Spleen (tissue), 13 donors: ENCODE measurements around the gene SPAAR. TPM values are rescaled to one million over a fixed set of nuclear protein-coding genes. Genes with fewer than 3 reads are reported as not detected.

Experiments used
- DNase-seq: peaks from one replicate; pipeline ENCODE4 v3.0.0-alpha.2; 2020
- H3K27ac ChIP-seq, 8 donors: fragments of 200-600 bp; sonication (generic) in 7 of 8; 1 replicate in 4 of 8; 2 replicates in 4 of 8; pipeline versions ENCODE4 v1.5.0 to v1.8.0; 2016 to 2021; ENCODE audit warnings: inconsistent platforms in 4 of 8, mild to moderate bottlenecking in 4 of 8, moderate library complexity in 1 of 8
- H3K27me3 ChIP-seq, 7 donors: fragments of 200-600 bp; sonication (generic) in 6 of 7; replicated peaks in 1 of 7; 1 replicate in 4 of 7; 2 replicates in 3 of 7; pipeline versions ENCODE4 v1.5.0 to v1.8.0; 2016 to 2021; ENCODE audit warnings: inconsistent platforms in 3 of 7, mild to moderate bottlenecking in 1 of 7
- H3K36me3 ChIP-seq, 6 donors: fragments of 200-600 bp; sonication (generic) in 5 of 6; 1 replicate in 4 of 6; 2 replicates in 2 of 6; pipeline versions ENCODE4 v1.5.0 to v1.8.0; 2016 to 2021; ENCODE audit warnings: inconsistent platforms in 2 of 6
- H3K4me1 ChIP-seq, 6 donors: fragments of 200-600 bp; sonication (generic) in 5 of 6; 1 replicate in 3 of 6; 2 replicates in 3 of 6; pipeline versions ENCODE4 v1.5.0 to v1.8.0; 2016 to 2021; ENCODE audit warnings: inconsistent platforms in 3 of 6
- H3K4me3 ChIP-seq, 8 donors: fragments of 200-600 bp; sonication (generic) in 7 of 8; 1 replicate in 4 of 8; 2 replicates in 4 of 8; pipeline versions ENCODE4 v1.5.0 to v1.8.0; 2016 to 2021; ENCODE audit warnings: inconsistent platforms in 4 of 8, mild to moderate bottlenecking in 4 of 8, moderate library complexity in 2 of 8
- H3K9me3 ChIP-seq, 8 donors: fragments of 200-600 bp; sonication (generic) in 7 of 8; 1 replicate in 4 of 8; 2 replicates in 4 of 8; pipeline versions ENCODE4 v1.5.0 to v1.8.0; 2016 to 2021; ENCODE audit warnings: inconsistent platforms in 4 of 8
- CTCF ChIP-seq, 11 experiments: fragments of 200-600 bp in 7 of 11; fragments of 450-650 bp in 4 of 11; sonication (generic) in 4 of 11; IDR thresholded peaks in 8 of 11; conservative IDR thresholded peaks in 3 of 11; 1 replicate in 7 of 11; 2 replicates in 4 of 11; pipeline versions ENCODE4 v1.4.0 to v1.8.0; 2016 to 2021; ENCODE audit warnings: antibody characterized with exemption in 11 of 11, inconsistent platforms in 4 of 11, mild to moderate bottlenecking in 1 of 11
- POLR2A ChIP-seq, 3 donors: fragments of 450-650 bp; IDR thresholded peaks; one replicate each; pipeline ENCODE4 v1.5.1; 2017; ENCODE audit warnings: antibody characterized with exemption in 3 of 3, mild to moderate bottlenecking in 1 of 3
- POLR2AphosphoS5 ChIP-seq, 3 donors: sonication (generic); formaldehyde crosslinking; IDR thresholded peaks; one replicate each; pipeline ENCODE4 v1.5.1; 2017; ENCODE audit warnings: antibody characterized with exemption in 3 of 3
- WGBS, 5 donors: extraction: QIAGEN DNeasy Blood & Tissue Kit in 3 of 5; methylation state at CpG; one replicate each; pipeline versions ENCODE4 v1.1.5 to v1.1.7; 2013 to 2018; 5-methylcytosine and 5-hydroxymethylcytosine counted together
- intact Hi-C: fragments of 100-400 bp; cut with DNase I; formaldehyde crosslinking; loops from one replicate; pipeline ENCODE4 v1.15.0; 2023; ENCODE audit warnings: low total_unique reads
- long read RNA-seq, 2 donors: transcript quantifications; one replicate each; lab custom pipeline, GENCODE V29; 2026
- polyA plus RNA-seq, 3 donors: library from polyadenylated mRNA; stranded (reverse); fragments of 200-250 nt; gene quantifications; one replicate each; pipeline ENCODE4 v1.2.1, GENCODE V29; 2013
- total RNA-seq, 7 donors: library from RNA; depleted of rRNA in 3 of 7; stranded (reverse); fragments of >200 nt in 3 of 7; fragmentation: NEBNext Ultra II Directional in 4 of 7; extraction: Animal tissue kit (Norgen Biotek cat#: 25700) in 4 of 7; gene quantifications; one replicate each; pipeline versions ENCODE4 v1.1.0 to v1.2.1, GENCODE V29; 2016 to 2021
- donor health status: healthy with polysubstance abuse.
- donor health status: DM: no; HTN: no; CAD: no; lungs with moderate emphysema.
- donor health status: DM: no; HTN: no; CAD: no.
- donor health status: Bipolar disorder and iron deficiency.
- donor health status: healthy.
- donor health status: DM: no; HTN: no; CAD: no.
- donor health status: DM: yes; HTN: yes; CAD: no.

Gene SPAAR
- total RNA-seq: 1 to 10 TPM in 5 of 7 donors, under 1 TPM in 2; 0.68 to 3.8 (median 1.6) TPM
- 1 to 10 TPM in 1 of 3 donors, under 1 TPM in 2; 0.46 to 1.9 (median 0.63) TPM for polyA plus RNA-seq
- long read RNA-seq, donor 1: 0 reads
- long read RNA-seq, donor 2, partial matches to known transcripts: 0 of 1 reads
- long read RNA-seq, donor 2, other reads (novel, unspliced or antisense): 0 of 1 reads

- H3K27me3 ChIP-seq: no peaks in the 10 kb centered on the region
- H3K4me3 ChIP-seq: no peak within 1 kb of the TSS
- peaks cover 52 to 90% (median 80%) of the 10 kb centered on the region in 6 donors for H3K4me1 ChIP-seq
- no peak for DNase-seq
- H3K27ac ChIP-seq: peak within 1 kb of the TSS; percentile 60 to 82 (median 78)
- WGBS, 5 donors: 63 to 85% (median 81%) methylated on average over 11 of the region's 11 CpGs
- TF ChIP-seq POLR2AphosphoS5 (IDR thresholded peaks at IDR 0.05): no peak
- TF ChIP-seq CTCF (IDR thresholded peaks at IDR 0.05 in 8 of 11, conservative IDR thresholded peaks at IDR 0.05 in 3 of 11): no peak
- no peak for TF ChIP-seq POLR2A (IDR thresholded peaks at IDR 0.05)
- H3K36me3 ChIP-seq: no peaks in the 10 kb centered on the region
- intact Hi-C loops: loop anchor here (10.0 kb wide), 1 partner anchor 116 kb away; no protein-coding TSS in a partner anchor
- no peaks in the 10 kb centered on the region for H3K9me3 ChIP-seq
These were observed at the start of gene SPAAR for GRCh38 chr9:35909274-35909673. SPAAR (plus strand) TSS chr9:35909490; CDS start chr9:35910464, 974 bp downstream.

- TF ChIP-seq POLR2AphosphoS5 (IDR thresholded peaks at IDR 0.05) (no peak), POLR2A (IDR thresholded peaks at IDR 0.05) (no peak), CTCF (IDR thresholded peaks at IDR 0.05 in 8 of 11, conservative IDR thresholded peaks at IDR 0.05 in 3 of 11) (no peak)
These were observed 49.3 kb upstream of the SPAAR start for GRCh38 chr9:35859990-35860339.

GRCh38 chr9:35861161-35861897, 48.0 kb upstream of the SPAAR start:
- Histone ChIP-seq H3K9me3 (no peaks in the 10 kb centered on the region), H3K4me1 (peaks cover 0 to 11% (median 0%) of the 10 kb centered on the region in 6 donors), H3K36me3 (no peaks in the 10 kb centered on the region), H3K27me3 (peaks cover 0 to 48% (median 0%) of the 10 kb centered on the region in 7 donors), H3K27ac (no peak overlapping the region), H3K4me3 (no peak overlapping the region)
- intact Hi-C loops: no loop called here
- WGBS, 5 donors: 69 to 78% (median 73%) methylated on average over 12 of the region's 12 CpGs
- TF ChIP-seq POLR2AphosphoS5 (IDR thresholded peaks at IDR 0.05) (no peak), POLR2A (IDR thresholded peaks at IDR 0.05) (no peak), CTCF (IDR thresholded peaks at IDR 0.05 in 8 of 11, conservative IDR thresholded peaks at IDR 0.05 in 3 of 11) (no peak)
- no peak for DNase-seq

More at GRCh38 chr9:35859990-35860339, 49.3 kb upstream of the SPAAR start:
- H3K9me3 ChIP-seq: no peaks in the 10 kb centered on the region
- peaks cover 0 to 11% (median 0%) of the 10 kb centered on the region in 6 donors for H3K4me1 ChIP-seq
- H3K36me3 ChIP-seq: no peaks in the 10 kb centered on the region
- no peak for DNase-seq
- no peak overlapping the region for H3K27ac ChIP-seq
- H3K27me3 ChIP-seq: peaks cover 0 to 48% (median 0%) of the 10 kb centered on the region in 7 donors
- H3K4me3 ChIP-seq: no peak overlapping the region
- WGBS, 5 donors: 39 to 65% (median 49%) methylated on average over 2 to 3 of the region's 3 CpGs
- intact Hi-C loops: no loop called here

- TF ChIP-seq CTCF (IDR thresholded peaks at IDR 0.05 in 8 of 11, conservative IDR thresholded peaks at IDR 0.05 in 3 of 11) (no peak), POLR2AphosphoS5 (IDR thresholded peaks at IDR 0.05) (no peak), POLR2A (IDR thresholded peaks at IDR 0.05) (no peak)
- DNase-seq: no peak
- Histone ChIP-seq H3K4me3 (no peak overlapping the region), H3K27ac (no peak overlapping the region), H3K9me3 (no peaks in the 10 kb centered on the region), H3K27me3 (peaks cover 0 to 48% (median 0%) of the 10 kb centered on the region in 7 donors), H3K4me1 (peaks cover 0 to 11% (median 0%) of the 10 kb centered on the region in 6 donors), H3K36me3 (no peaks in the 10 kb centered on the region)
- WGBS, 5 donors: 85 to 93% (median 92%) methylated on average over 4 of the region's 4 CpGs
- intact Hi-C loops: no loop called here
These were observed 47.0 kb upstream of the SPAAR start for GRCh38 chr9:35862328-35862727.
